ENCODE measurements around the gene ASH1L.
"Not testable (repeated sequence)": the region's sequence is repeated elsewhere in the genome, so short reads cannot be mapped to it uniquely, and the experiment has no call there.

The ASH1L gene

DNA sequence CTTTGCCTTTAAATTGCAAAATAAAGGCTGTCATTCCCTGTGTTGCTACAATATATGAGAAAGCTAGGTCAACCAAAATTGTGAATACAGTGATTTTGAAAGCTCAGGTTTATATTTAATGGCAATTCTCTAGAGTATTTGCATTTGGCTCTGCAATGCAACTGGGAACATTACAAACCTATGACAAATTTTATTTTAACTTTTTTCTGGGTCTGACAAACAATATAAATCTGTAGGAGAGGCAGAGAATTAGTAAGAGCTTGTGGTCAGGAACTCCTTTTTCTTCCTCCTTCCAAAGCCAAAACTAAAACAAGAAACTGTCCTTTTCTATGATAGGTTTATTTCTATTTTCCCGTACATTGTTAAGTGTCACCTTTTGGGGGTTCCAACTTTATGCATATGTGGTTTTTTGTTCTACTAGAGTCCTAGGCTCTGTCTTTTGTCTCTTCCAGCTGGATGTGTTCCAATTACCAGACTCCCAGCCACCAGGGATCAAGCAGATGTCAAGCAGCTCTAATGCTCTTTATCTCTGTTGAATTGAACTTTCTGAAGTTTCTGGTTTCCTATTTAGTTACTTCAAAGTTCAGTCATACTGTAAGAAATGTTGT lies 106.9 kb downstream of the ASH1L start:
- no peak for DNase-seq (ENCODE audit: low read depth in 1 of 2, low spot score in 1 of 2)

DNA sequence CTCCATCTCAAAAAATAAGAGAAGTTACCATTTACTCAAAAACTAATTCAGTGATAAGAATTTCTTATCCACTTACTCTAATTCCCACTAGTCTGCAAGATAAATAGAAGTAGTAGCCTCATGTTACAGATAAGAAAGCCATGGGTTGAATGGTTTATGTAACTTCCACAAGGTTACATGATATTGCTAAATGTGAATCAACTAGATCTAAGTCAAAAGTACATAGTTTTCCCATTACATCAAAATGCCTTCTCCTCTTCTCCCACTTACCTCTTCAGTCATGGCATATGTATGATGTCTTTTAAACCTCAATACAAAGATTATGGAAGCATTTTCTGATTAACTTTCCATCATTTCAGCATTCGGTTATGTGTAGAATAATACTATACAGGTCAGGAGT lies 108.5 kb downstream of the ASH1L start:
- no peak for DNase-seq (ENCODE audit: low read depth in 1 of 2, low spot score in 1 of 2)

DNA sequence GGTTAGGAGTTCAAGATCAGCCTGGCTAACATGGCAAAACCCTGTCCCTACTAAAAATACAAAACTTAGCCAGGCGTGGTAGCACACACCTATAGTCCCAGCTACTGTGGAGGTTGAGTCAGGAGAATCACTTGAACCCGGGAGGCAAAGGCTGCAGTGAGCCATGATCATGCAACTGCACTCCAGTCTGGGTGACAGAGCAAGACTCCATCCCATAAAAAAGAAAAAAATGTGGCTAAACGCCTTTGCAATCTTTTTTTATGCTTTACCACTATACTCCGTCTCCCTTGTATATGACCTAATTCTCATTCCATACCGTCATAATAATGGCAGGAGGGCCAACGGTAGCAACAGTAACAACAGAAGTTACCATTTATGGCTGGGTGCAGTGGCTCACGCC lies 109.5 kb downstream of the ASH1L start:
- no peak for DNase-seq (ENCODE audit: low read depth in 1 of 2, low spot score in 1 of 2)

DNA sequence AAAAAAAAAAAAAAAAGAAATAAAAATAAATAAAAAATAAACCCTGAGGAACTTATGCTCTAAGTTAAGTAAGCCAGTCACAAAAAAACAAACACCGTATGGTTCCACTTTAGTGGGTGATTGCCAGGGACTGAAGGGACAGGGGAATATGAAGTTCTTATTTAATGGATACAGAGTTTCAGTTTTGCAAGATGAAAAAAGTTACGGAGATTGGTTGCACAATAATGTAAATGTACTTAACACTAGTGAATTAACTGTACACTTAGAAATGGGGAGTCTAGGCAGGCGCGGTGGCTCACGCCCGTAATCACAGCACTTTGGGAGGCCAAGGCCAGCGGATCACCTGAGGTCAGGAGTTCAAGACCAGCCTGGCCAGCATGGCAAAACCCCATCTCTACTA lies 111.4 kb downstream of the ASH1L start:
- no peak for DNase-seq (ENCODE audit: low read depth in 1 of 2, low spot score in 1 of 2)

DNA sequence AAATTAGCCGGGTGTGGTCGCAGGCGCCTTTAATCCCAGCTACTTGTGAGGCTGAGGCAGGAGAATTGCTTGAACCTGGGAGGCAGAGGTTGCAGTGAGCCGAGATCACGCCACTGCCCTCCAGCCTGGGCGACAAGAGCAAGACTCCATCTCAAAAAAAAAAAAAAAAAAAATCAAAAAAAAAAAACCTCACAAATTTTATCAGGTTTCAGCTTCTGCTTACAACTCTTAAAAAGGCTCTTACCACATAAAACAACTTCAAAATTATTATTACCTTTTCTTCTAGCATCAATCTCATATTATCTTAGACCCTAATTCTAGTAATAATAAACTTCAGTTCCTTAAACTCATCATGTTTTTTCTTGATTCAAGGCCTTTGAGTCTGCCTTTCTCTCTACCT lies 120.2 kb downstream of the ASH1L start:
- not testable (repeated sequence) for DNase-seq (ENCODE audit: low read depth in 1 of 2, low spot score in 1 of 2)

DNA sequence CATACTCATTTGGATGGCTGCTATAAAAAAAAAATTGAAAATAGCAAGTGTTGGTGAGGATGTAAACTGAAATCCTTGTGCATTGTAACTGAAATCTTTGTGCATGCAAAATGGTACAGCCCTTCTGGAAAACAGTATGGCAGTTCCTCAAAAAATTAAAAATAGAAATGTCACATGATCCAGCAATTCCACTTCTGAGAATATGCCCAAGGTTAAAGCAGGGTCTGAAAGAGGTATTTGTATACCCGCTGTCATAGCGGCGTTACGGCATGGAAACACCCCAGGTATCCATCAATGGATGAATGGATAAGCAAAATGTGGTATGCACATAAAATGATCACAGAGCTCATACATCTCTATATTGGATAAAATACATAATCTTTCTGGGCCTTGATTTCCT lies 125.2 kb downstream of the ASH1L start:
- DNase-seq (ENCODE audit: low read depth in 1 of 2, low spot score in 1 of 2) = no peak

DNA sequence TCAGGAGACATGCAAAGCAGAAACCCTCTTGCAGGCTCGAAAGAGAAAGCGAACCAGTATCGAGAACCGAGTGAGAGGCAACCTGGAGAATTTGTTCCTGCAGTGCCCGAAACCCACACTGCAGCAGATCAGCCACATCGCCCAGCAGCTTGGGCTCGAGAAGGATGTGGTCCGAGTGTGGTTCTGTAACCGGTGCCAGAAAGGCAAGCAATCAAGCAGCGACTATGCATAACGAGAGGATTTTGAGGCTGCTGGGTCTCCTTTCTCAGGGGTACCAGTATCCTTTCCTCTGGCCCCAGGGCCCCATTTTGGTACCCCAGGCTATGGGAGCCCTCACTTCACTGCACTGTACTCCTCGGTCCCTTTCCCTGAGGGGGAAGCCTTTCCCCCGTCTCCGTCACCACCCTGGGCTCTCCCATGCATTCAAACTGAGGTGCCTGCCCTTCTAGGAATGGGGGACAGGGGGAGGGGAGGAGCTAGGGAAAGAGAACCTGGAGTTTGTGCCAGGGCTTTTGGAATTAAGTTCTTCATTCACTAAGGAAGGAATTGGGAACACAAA lies 128.7 kb downstream of the ASH1L start:
- DNase-seq (ENCODE audit: low read depth in 1 of 2, low spot score in 1 of 2) = not testable (repeated sequence)

DNA sequence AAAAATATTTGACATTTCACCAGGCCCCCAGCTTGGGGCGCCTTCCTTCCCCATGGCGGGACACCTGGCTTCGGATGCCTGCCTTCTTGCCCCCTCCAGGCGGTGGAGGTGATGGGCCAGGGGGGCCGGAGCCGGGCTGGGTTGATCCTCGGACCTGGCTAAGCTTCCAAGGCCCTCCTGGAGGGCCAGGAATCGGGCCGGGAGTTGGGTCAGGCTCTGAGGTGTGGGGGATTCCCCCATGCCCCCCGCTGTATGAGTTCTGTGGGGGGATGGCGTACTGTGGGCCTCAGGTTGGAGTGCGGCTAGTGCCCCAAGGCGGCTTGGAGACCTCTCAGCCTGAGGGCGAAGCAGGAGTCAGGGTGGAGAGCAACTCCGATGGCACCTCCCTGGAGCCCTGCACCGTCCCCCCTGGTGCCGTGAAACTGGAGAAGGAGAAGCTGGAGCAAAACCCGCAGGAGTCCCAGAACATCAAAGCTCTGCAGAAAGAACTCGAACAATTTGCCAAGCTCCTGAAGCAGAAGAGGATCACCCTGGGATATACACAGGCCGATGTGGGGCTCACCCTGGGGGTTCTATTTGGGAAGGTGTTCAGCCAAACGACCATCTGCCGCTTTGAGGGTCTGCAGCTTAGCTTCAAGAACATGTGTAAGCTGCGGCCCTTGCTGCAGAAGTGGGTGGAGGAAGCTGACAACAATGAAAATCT lies 129.3 kb downstream of the ASH1L start:
- DNase-seq (ENCODE audit: low read depth in 1 of 2, low spot score in 1 of 2) = not testable (repeated sequence)

DNA sequence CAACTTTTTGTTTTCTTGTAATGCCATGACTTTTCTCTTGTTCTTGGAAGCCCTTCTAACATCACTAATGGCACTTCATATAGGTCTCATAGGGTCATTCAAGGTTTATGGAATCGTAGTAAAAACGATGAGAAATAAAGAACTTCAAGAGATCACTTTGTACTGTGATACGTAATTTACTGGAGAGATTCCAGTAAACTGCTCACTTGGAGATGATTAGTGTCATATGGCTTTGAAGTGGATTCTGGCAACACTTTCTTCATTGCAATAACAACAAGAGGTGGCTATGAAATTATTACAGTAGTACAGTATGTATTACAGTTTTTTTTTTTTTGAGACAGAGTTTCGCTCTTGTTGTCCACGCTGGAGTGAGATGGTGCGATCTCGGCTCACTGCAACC lies 138.5 kb downstream of the ASH1L start:
- DNase-seq (ENCODE audit: low read depth in 1 of 2, low spot score in 1 of 2) = no peak

DNA sequence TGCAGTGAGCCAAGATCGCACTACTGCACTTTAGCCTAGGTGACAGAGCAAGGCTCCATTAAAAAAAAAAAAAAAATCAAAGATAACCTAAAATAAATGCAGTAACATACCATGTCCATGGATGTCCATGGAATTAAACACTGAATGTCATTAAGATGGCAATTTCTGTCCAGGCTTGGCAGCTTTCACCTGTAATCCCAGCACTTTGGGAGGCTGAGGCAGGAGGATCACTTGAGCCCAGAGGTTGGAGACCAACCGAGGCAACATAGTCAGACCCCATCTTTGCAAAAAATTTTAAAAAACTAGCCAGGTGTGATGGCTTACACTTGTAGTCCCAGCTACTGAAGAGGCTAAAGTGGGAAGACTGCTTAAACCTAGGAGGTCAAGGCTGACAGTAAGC lies 141.8 kb downstream of the ASH1L start:
- DNase-seq (ENCODE audit: low read depth in 1 of 2, low spot score in 1 of 2) = no peak

DNA sequence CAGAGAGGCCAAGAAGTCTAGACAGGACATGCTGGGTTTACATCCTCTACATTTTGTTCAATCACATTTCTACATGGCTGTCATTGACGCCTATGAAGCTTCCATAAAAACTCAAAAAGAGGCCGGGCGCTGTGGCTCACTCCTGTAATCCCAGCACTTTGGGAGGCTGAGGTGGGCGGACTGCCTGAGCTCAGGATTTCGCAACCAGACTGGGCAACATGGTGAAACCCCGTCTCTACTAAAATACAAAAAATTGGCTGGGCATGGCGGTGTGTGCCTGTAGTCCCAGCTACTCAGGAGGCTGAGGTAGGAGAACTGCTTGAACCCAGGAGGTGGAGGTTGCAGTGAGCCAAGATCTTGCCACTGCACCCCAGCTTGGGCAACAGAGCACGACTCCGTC lies 150.8 kb downstream of the ASH1L start:
- DNase-seq (ENCODE audit: low read depth in 1 of 2, low spot score in 1 of 2) = not testable (repeated sequence)

DNA sequence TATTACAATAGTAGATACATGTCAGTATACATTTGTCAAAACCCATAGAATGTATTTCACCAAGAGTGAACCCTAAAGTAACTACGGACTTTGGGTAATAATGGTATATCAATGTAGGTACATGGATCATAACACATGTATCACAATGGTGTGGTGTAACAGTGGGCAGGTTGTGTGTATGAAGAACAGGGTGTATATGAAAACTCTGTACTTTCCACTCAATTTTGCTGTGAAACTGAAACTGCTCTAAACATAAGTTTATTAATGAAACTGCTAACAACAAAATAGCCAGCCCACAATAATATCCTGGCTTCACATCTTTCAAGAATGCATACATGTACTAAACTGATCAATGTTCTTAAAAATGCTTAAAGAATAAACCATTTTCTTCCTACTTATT lies 151.7 kb downstream of the ASH1L start:
- no peak for DNase-seq (ENCODE audit: low read depth in 1 of 2, low spot score in 1 of 2)

DNA sequence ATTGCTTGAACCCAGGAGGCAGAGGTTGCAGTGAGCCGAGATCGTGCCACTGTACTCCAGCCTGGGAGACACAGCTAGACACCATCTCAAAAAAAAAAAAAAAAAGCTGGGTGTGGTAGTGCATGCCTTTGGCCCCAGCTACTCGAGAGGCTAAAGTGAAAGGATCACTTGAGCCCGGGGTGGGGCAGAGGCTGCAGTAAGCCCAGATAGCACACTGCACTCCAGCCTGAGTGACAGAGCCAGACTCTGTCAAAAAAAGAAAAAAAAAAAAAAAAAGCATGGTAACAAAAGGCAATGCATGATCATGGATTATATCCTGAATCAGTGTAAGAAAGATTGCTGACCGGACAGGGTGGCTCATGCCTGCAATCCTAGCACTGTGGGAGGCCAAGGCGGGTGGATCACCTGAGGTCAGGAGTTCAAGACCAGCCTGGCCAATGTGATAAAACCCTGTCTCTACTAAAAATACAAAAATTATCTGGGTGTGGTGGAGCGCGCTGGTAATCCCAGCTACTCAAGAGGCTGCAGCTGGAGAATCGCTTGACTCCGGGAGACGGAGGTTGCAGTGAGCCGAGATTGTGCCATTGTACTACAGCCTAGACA lies 165.6 kb downstream of the ASH1L start:
- DNase-seq (ENCODE audit: low read depth in 1 of 2, low spot score in 1 of 2) = no peak

DNA sequence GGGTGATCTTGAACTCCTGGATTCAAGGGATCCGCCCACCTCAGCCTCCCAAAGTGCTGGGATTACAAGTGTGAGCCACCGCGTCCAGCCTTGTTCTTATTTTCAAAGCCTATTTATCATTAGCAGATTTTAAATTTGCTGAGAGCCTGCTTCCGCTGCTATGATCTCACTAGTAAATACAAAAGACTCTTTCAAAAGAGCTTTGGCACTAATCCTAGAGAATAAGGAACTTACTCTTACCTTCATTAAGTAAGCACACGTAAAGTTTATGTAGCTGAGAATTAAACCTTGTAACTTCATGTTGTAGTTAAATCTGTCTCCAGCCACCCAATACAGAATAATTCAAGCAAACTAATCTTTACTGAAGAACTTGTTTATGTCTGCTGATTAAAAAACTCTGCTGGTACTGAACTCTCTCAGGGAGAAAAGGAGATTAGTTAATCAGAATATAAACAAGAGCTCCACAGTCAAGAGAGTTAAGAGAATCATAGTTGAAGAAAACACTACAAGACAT lies 169.6 kb downstream of the ASH1L start:
- DNase-seq (ENCODE audit: low read depth in 1 of 2, low spot score in 1 of 2) = no peak

DNA sequence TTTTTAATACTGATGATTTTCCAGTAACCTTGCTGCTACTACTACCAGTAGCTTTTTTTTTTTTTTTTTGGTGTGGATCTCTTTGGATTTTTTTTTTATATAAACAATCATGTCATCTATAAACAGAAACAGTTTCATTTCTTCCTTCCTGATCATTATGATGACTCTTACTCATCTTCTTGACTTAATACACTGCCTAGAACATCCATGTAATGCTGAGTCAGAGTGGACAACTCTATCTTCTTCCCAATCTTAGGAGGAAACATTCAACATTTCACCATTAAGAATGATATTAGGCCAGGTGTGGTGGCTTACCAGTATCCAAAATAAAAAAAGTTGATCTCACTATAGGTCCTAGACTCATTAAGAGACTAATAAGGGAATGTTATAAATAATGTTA lies 172.8 kb downstream of the ASH1L start:
- no peak for DNase-seq (ENCODE audit: low read depth in 1 of 2, low spot score in 1 of 2)

DNA sequence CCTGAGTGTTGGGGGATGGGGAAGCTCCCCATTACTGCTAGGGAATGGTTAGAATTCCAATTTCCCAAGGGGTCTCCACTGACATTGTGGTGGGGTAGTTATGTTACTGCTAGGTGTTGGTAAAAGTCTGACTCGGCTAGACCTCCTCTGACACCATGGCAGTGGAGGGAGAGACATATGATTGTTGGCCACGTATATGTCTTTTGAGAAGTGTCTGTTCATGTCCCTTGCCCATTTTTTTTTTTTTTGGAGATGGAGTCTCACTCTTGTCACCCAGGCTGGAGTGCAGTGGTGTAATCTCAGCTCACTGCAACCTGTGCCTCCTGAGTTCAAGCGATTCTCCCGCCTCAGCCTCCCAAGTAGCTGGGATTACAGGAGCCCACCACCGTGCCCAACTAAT lies 176.8 kb downstream of the ASH1L start:
- DNase-seq (ENCODE audit: low read depth in 1 of 2, low spot score in 1 of 2) = not testable (repeated sequence)

DNA sequence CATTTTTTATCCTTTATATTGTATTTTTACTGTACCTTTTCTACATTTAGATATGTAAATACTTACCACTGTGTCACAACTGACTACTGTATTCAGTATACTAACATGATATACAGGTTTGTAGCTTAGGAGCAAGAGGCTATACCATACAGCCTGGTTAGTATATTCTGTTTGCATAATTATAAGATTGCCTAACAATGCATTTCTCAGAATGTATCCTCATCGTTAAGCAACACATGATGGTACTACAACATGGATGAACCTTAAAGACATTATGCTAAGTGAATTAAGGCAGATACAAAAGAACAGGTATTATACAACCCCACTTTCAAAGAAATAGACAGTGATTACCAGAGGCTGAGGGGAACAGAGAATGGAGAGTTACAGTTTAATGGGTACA lies 179.2 kb downstream of the ASH1L start:
- no peak for DNase-seq (ENCODE audit: low read depth in 1 of 2, low spot score in 1 of 2)

DNA sequence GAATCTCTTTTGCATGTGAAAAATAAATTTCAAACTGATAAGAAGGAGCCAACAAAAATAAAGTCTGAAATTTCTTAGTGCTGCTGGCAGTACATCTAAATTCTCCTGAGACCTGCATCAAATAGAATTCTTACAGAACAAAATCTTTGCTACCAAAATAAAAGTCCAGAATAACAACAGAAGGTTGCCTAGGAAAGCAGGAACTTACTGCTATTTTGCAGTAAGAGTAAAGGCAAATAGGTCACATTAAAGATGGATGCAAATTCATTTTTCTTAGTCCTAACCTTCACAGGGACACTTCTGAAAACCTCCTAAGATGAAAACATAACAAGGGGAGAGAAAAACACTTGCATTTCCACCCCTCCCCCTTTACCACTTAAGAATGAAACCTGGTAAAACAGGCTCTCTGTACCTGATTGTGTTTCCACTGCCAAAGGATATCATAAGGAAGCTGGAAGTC lies 182.9 kb downstream of the ASH1L start:
- no peak for DNase-seq (ENCODE audit: low read depth in 1 of 2, low spot score in 1 of 2)

DNA sequence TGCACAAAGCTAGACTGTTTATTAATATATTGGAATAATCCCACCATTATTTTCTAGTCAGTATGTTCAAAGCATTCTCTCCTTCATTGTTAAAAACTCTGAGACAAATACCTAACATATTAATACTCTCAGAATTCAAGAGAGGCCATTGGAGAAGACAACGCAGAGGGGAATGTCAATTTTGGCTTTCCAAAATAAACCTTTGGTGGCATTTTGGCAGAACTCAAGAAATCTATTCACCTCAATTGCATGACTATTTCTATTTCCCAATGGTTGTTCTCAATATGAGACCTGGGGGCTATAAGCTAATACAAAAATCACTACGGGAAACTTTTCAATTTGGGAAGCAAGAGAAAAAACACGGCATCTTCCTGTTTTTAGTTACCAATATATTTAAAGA lies 183.4 kb downstream of the ASH1L start:
- DNase-seq (ENCODE audit: low read depth in 1 of 2, low spot score in 1 of 2) = no peak

DNA sequence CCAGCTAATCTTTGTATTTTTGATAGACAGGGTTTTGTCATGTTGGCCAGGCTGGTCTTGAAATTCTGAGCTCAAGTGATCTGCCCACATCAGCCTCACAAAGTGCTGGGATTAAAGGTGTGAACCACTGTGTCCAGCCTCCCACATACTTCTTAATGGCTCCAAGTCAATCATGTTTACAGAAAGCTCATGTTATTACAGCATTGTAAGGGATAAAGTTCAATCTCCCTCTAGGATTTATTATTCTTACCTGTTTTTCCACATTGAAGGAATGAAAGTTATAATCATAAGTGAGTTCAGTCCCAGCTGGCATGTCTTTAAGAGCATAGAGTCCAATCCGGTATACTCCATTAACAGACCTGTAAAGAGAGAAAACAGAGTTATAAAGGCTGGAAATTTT lies 202.6 kb downstream of the ASH1L start:
- no peak for DNase-seq (ENCODE audit: low read depth in 1 of 2, low spot score in 1 of 2)

DNA sequence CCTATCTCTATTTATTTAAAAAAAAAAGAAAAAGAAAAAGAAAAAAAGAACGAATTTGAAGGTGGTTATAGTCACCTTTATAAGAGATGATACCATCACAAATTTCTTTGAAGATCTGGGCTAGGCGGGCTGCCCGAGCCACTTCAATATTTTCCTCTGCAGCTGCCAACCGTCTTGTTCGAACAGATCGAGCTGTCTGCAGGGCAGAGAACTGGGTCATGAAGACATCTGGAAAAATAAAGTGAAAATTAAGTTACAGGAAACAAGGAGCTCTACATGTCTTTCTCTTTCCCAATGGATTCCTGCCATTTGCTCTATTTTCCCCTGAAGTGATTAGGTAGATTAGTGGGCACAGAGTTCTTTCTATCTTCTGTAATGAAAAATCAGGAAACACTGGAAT lies 210.0 kb downstream of the ASH1L start:
- no peak for DNase-seq (ENCODE audit: low read depth in 1 of 2, low spot score in 1 of 2)

DNA sequence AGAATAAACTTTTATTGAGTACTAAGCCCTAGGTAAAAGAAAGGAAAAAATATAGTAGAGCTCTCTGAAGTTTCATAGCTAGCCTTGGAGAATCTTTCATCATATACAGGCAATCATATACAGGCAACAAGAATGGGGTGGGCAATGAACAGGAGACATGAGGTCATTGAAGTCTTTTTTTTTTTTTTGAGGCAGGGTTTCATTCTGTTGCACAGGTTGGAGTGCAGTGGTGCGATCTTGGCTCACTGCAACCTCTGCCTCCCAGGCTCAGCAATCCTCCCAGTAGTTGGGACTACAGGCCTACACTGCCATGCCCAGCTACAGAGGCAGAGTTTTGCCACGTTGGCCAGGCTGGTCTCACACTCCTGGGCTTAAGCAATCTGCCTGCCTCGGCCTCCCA lies 219.8 kb downstream of the ASH1L start:
- DNase-seq (ENCODE audit: low read depth in 1 of 2, low spot score in 1 of 2) = no peak
